ENCODE data around the gene SPSB3. TPM values are rescaled to one million over a fixed set of nuclear protein-coding genes. Genes with fewer than 3 reads are reported as not detected.

Gene SPSB3
- polyA plus RNA-seq, 1 donor (not counting 4 experiments of a cell fraction or from before 2014, with no cell fraction given): 9.5 TPM

GRCh38 chr16:1817276-1817589 is 34.9 kb upstream of the SPSB3 start:
- peaks cover 0 to 14% of the 10 kb centered on the region in 2 experiments for H3K36me3 ChIP-seq (ENCODE audit: control insufficient read depth in 2 of 2, extremely low read depth in 1 of 2, insufficient read depth in 2 of 2, low read length in 2 of 2)

GRCh38 chr16:1816396-1817275 is 34.3 kb upstream of the SPSB3 start:
- H3K9me3 ChIP-seq (ENCODE audit: control insufficient read depth, low read depth, low read length): no peaks in the 10 kb centered on the region
- H3K4me3 ChIP-seq (ENCODE audit: control insufficient read depth in 2 of 3, extremely low read depth in 1 of 3, insufficient read depth in 2 of 3, low read depth in 1 of 3, low read length in 3 of 3): no peak overlapping the region
- FAIRE-seq: no peak
- H3K4me2 ChIP-seq (ENCODE audit: control insufficient read depth, extremely low read depth, insufficient read depth, low read depth, low read length): no peak overlapping the region
- no peak overlapping the region for H3K27ac ChIP-seq (ENCODE audit: control insufficient read depth, insufficient read depth, low read length)
- no peaks in the 10 kb centered on the region for H4K20me1 ChIP-seq (ENCODE audit: control insufficient read depth, extremely low read depth, insufficient read depth, low read length)
- dilution Hi-C loops (cut with MboI; ENCODE audit: extremely low pct_ligation_motif_present, low sequenced_read_pairs): no loop called here
- H3K36me3 ChIP-seq (ENCODE audit: control insufficient read depth in 2 of 2, extremely low read depth in 1 of 2, insufficient read depth in 2 of 2, low read length in 2 of 2): peaks cover 0 to 14% of the 10 kb centered on the region in 2 experiments
- H3K79me2 ChIP-seq (ENCODE audit: control insufficient read depth, insufficient read depth, low read length): no peaks in the 10 kb centered on the region
- no peak for DNase-seq (ENCODE audit: low read depth, low spot score)
- no peaks in the 10 kb centered on the region for H3K27me3 ChIP-seq (ENCODE audit: control insufficient read depth, extremely low read depth, insufficient read depth, low read length)
- H3K9me1 ChIP-seq (ENCODE audit: control insufficient read depth, extremely low read depth, insufficient read depth, low read length): no peaks in the 10 kb centered on the region
- H2AFZ ChIP-seq (ENCODE audit: control insufficient read depth, low read length): no peak overlapping the region
- H3K9ac ChIP-seq (ENCODE audit: control insufficient read depth, extremely low read depth, insufficient read depth, low read length): no peak overlapping the region
- TF ChIP-seq EZH2 (IDR thresholded peaks at IDR 0.05; ENCODE audit: low read length): no peak
- H3K4me1 ChIP-seq (ENCODE audit: control insufficient read depth, extremely low read depth, insufficient read depth, low read length): no peaks in the 10 kb centered on the region

More at GRCh38 chr16:1817276-1817589, 34.9 kb upstream of the SPSB3 start:
- no peaks in the 10 kb centered on the region for H3K9me3 ChIP-seq (ENCODE audit: control insufficient read depth, low read depth, low read length)
- no peaks in the 10 kb centered on the region for H3K9me1 ChIP-seq (ENCODE audit: control insufficient read depth, extremely low read depth, insufficient read depth, low read length)
- H3K4me3 ChIP-seq (ENCODE audit: control insufficient read depth in 2 of 3, extremely low read depth in 1 of 3, insufficient read depth in 2 of 3, low read depth in 1 of 3, low read length in 3 of 3): no peak overlapping the region
- no peak overlapping the region for H3K27ac ChIP-seq (ENCODE audit: control insufficient read depth, insufficient read depth, low read length)
- no peak overlapping the region for H2AFZ ChIP-seq (ENCODE audit: control insufficient read depth, low read length)
- H3K4me2 ChIP-seq (ENCODE audit: control insufficient read depth, extremely low read depth, insufficient read depth, low read depth, low read length): no peak overlapping the region
- DNase-seq (ENCODE audit: low read depth, low spot score) (no peak), FAIRE-seq (no peak)
- H3K4me1 ChIP-seq (ENCODE audit: control insufficient read depth, extremely low read depth, insufficient read depth, low read length): no peaks in the 10 kb centered on the region
- TF ChIP-seq EZH2 (IDR thresholded peaks at IDR 0.05; ENCODE audit: low read length) (no peak), CTCF (optimal IDR thresholded peaks at IDR 0.05 in 1 of 3, IDR thresholded peaks at IDR 0.05 in 1 of 3, conservative IDR thresholded peaks at IDR 0.05 in 1 of 3; ENCODE audit: extremely low read depth in 1 of 3, insufficient read depth in 2 of 3, low read length in 3 of 3) (no peak)
- dilution Hi-C loops (cut with MboI; ENCODE audit: extremely low pct_ligation_motif_present, low sequenced_read_pairs): no loop called here
- H3K9ac ChIP-seq (ENCODE audit: control insufficient read depth, extremely low read depth, insufficient read depth, low read length): no peak overlapping the region
- no peaks in the 10 kb centered on the region for H3K27me3 ChIP-seq (ENCODE audit: control insufficient read depth, extremely low read depth, insufficient read depth, low read length)
- H4K20me1 ChIP-seq (ENCODE audit: control insufficient read depth, extremely low read depth, insufficient read depth, low read length): no peaks in the 10 kb centered on the region
- H3K79me2 ChIP-seq (ENCODE audit: control insufficient read depth, insufficient read depth, low read length): no peaks in the 10 kb centered on the region
